T-helper 17 cell (primary cell): Measurements from ENCODE around the gene IGF2R. TPM values are rescaled to one million over a fixed set of nuclear protein-coding genes. Genes with fewer than 3 reads are reported as not detected.
"Not testable (repeated sequence)": the region's sequence is repeated elsewhere in the genome, so short reads cannot be mapped to it uniquely, and the experiment has no call there.

ENCODE experiments used
- ATAC-seq: fragments of 150-1000 bp; cut with Tn5 transposase; 2 replicates; pipeline ENCODE4 v1.10.0; 2021; ENCODE audit warnings: mild to moderate bottlenecking, moderate library complexity
- DNase-seq, 3 donors: peaks; one replicate each; pipeline versions ENCODE4 v3.0.0 to v3.0.0-alpha.2; 2020 to 2021
- H3K9me3 ChIP-seq: one replicate; pipeline ENCODE4 v1.7.0; 2013; ENCODE audit warnings: low read length, mild to moderate bottlenecking; ENCODE audit not compliant: control insufficient read depth, poor library complexity, severe bottlenecking
- H3K27ac Mint-ChIP-seq: one replicate; pipeline ENCODE4 v1.8.0; 2022; ENCODE audit warnings: mild to moderate bottlenecking, moderate library complexity, mixed read lengths
- H3K27me3 Mint-ChIP-seq: one replicate; pipeline ENCODE4 v1.8.0; 2022; ENCODE audit warnings: mixed read lengths
- H3K36me3 Mint-ChIP-seq: one replicate; pipeline ENCODE4 v1.8.0; 2022; ENCODE audit warnings: low read depth, mixed read lengths
- H3K4me1 Mint-ChIP-seq: one replicate; pipeline ENCODE4 v1.8.0; 2022; ENCODE audit warnings: mild to moderate bottlenecking, mixed read lengths
- H3K4me3 Mint-ChIP-seq: one replicate; pipeline ENCODE4 v1.8.0; 2022; ENCODE audit warnings: mild to moderate bottlenecking, moderate library complexity, mixed read lengths
- total RNA-seq, 4 donors: library from RNA in 2 of 4; stranded (reverse) in 2 of 4; gene quantifications; one replicate each; pipeline ENCODE4 v1.2.3 and lab custom pipeline; 2022 to 2026

Gene IGF2R
- total RNA-seq, 2 donors from 2014 or later: 56.7 to 59.5 TPM

- ATAC-seq: no peak
- H3K4me3 Mint-ChIP-seq: no peak overlapping the region
- no peak for DNase-seq
- H3K27me3 Mint-ChIP-seq: peaks cover 14% of the 10 kb centered on the region
- H3K36me3 Mint-ChIP-seq: peaks cover 3% of the 10 kb centered on the region
- H3K27ac Mint-ChIP-seq: peak overlapping the region; percentile 16
- H3K9me3 ChIP-seq: no peaks in the 10 kb centered on the region
- H3K4me1 Mint-ChIP-seq: peaks cover 19% of the 10 kb centered on the region
Measured at GRCh38 chr6:160133441-160134336, 164.8 kb downstream of the IGF2R start.

- H3K36me3 Mint-ChIP-seq: not testable (repeated sequence)
Measured at GRCh38 chr6:160134337-160134751, 165.5 kb downstream of the IGF2R start.

DNA sequence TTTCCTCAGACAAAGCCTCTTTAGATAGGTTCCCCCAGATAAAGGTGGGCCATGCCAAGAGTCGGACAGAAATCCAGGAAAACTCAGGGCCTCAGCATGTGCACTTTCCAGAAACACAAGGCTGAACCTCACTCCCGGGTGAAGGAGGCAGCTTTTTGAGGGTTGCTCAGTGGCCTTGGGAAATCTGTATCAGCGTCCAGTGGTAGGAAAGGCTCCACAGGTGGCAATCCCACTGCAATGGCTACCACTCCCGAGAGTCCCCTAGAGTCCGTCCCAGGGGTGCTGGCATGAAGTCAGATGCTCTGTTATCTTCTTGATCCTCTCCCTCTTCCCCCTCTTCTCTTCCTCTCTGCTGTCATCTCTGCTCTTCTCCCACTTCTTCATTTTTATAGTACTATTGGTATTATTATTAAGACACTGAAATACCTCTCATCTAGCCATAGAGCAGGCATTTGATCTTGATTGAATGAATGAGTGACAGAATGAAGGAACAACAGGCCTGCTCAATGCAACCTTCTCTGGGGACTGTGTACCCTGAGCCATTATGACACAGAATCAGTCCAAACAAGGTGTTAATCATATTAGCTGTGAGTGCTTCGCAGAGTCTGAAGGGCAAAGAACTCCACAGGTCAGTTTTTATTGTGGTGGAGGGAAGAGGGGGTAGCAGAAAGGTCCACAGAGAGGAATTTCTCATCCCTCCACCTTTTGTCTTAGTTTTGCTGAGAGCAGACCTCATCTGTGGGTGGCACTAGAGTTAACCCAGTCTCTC, 166.1 kb downstream of the IGF2R start:
- peaks cover 16% of the 10 kb centered on the region for H3K4me1 Mint-ChIP-seq
- H3K27me3 Mint-ChIP-seq: peaks cover 14% of the 10 kb centered on the region
- ATAC-seq: no peak
- no peak overlapping the region for H3K4me3 Mint-ChIP-seq
- H3K27ac Mint-ChIP-seq: peak overlapping the region; percentile 24
- DNase-seq: no peak
- H3K36me3 Mint-ChIP-seq: peaks cover 3% of the 10 kb centered on the region
- H3K9me3 ChIP-seq: no peaks in the 10 kb centered on the region

More at GRCh38 chr6:160134337-160134751, 165.5 kb downstream of the IGF2R start:
- not testable (repeated sequence) for H3K9me3 ChIP-seq, DNase-seq, H3K27ac Mint-ChIP-seq, H3K4me3 Mint-ChIP-seq, ATAC-seq
- peaks cover 14% of the 10 kb centered on the region for H3K27me3 Mint-ChIP-seq
- H3K4me1 Mint-ChIP-seq: peaks cover 16% of the 10 kb centered on the region

DNA sequence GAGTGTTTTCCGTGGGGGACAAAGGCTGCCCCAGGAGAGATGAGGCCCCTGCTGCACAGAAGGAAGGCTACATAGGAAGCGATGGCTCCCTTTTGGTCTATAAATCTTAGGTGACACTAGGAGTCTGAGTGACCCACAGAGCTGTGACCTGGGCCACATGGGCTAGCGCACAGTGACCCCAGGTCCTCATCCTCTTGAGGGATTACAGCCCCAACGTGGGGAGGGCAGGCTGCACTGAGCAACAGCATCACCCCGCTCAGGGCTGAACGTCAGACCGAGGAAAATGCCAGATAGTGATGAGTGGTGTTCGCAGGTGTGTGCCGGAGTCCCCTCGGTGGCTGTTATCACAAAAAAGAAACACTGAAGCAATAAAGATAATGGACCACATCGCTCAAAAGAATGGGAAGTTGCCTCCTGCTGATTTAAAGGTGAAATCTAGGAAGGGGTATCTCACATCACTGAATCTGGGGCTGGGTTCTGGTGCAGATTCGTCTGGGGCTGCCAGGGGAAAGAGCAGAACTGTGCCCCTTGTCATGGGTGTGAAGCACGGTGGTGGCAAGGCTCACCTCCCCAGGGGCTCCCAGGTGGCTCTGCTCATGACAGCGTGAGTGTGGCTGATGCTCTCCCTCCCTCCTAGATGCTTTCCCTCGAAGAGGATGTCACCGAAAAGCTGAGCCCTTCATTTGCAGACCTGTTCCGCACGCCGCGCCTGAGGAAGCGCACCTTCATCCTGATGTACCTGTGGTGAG, 167.2 kb downstream of the IGF2R start:
- H3K36me3 Mint-ChIP-seq: peaks cover 3% of the 10 kb centered on the region

DNA sequence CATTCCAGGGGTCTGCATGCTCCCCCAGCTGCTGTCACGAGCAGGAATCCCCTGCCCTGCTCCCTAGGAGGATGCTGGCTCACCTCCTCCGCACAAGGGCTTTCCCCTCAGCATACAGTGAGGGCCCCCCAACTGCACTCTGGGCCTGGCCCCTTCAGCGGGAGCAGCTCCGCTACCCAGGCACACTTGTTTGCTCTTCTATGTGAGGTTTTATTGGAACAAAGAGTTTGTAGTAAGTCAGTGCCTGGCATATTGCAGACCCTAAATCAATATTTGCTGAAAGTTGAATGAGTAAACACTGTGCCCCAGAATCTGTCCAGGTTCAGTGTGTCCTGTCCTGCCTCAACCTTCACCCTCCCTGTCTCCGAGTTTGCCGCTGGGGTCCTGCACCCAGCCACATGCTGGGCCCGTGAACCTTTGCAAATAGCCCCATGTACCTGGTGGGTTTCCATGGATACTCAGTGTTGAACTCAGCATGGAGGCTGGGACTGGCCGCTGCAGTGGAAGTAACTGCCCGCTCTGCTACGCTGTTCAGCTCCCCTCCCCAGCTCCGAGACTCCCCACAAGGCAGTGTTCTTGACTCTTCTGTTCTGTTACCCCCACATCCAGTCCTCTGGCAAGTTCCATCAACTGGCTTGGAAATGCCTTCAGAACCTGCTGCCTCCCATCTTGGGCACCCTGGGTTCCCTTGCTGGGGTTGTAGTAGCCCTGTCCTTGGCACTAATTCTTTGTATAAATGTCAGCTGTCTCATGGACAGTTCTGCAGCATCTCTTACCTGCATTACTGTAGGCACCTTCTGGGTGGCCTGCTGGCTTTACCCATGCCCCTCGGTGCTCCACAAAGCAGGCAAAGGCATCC, 168.5 kb downstream of the IGF2R start:
- Mint-ChIP-seq H3K27ac (peak overlapping the region; percentile 54), H3K4me3 (no peak overlapping the region), H3K4me1 (peaks cover 7% of the 10 kb centered on the region), H3K27me3 (peaks cover 12% of the 10 kb centered on the region), H3K36me3 (peaks cover 3% of the 10 kb centered on the region)
- DNase-seq: no peak
- H3K9me3 ChIP-seq: no peaks in the 10 kb centered on the region
- no peak for ATAC-seq

More for the DNA sequence above, 167.2 kb downstream of the IGF2R start:
- no peak overlapping the region for H3K27ac Mint-ChIP-seq
- peaks cover 7% of the 10 kb centered on the region for H3K4me1 Mint-ChIP-seq
- ATAC-seq: no peak
- H3K9me3 ChIP-seq: no peaks in the 10 kb centered on the region
- no peak overlapping the region for H3K4me3 Mint-ChIP-seq
- DNase-seq: no peak
- H3K27me3 Mint-ChIP-seq: peaks cover 7% of the 10 kb centered on the region

GRCh38 chr6:160137989-160138835, 169.3 kb downstream of the IGF2R start:
- Mint-ChIP-seq H3K4me1 (peaks cover 7% of the 10 kb centered on the region), H3K4me3 (no peak overlapping the region), H3K27ac (peak overlapping the region; percentile 54), H3K27me3 (peaks cover 10% of the 10 kb centered on the region), H3K36me3 (peaks cover 3% of the 10 kb centered on the region)
- H3K9me3 ChIP-seq: no peaks in the 10 kb centered on the region
- ATAC-seq (peak; percentile 68), DNase-seq (peak; percentile 38 to 53 (median 44))

- Mint-ChIP-seq H3K27me3 (peaks cover 10% of the 10 kb centered on the region), H3K4me1 (peaks cover 7% of the 10 kb centered on the region), H3K36me3 (peaks cover 3% of the 10 kb centered on the region), H3K4me3 (no peak overlapping the region), H3K27ac (peak overlapping the region; percentile 54)
- ATAC-seq (no peak), DNase-seq (no peak)
- no peaks in the 10 kb centered on the region for H3K9me3 ChIP-seq
Measured at GRCh38 chr6:160138839-160139419, 170.0 kb downstream of the IGF2R start.

- H3K4me1 Mint-ChIP-seq: peaks cover 7% of the 10 kb centered on the region
- no peaks in the 10 kb centered on the region for H3K9me3 ChIP-seq
- ATAC-seq: no peak
- H3K36me3 Mint-ChIP-seq: peaks cover 3% of the 10 kb centered on the region
- H3K27me3 Mint-ChIP-seq: peaks cover 10% of the 10 kb centered on the region
- no peak for DNase-seq
- no peak overlapping the region for H3K4me3 Mint-ChIP-seq
- H3K27ac Mint-ChIP-seq: no peak overlapping the region
Measured at GRCh38 chr6:160139420-160139851, 170.6 kb downstream of the IGF2R start.

DNA sequence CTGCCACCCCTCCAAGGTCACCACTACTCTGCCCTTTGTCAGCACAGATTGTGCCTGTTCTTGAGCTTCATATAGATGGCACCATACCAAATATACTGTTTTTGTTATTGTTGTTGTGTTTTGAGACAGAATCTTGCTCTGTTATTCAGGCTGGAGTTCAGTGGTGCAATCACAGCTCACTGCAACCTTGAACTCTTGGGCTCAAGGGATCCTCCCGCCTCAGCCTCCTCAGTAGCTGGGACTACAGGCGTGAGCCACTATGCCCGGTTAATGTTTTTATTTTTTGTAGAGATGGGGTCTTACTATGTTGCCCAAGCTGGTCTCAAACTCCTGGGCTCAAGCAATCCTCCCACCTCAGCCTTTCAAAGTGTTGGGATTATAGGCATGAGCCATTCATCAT, 171.6 kb downstream of the IGF2R start:
- not testable (repeated sequence) for H3K4me1 Mint-ChIP-seq, H3K36me3 Mint-ChIP-seq, H3K9me3 ChIP-seq, H3K4me3 Mint-ChIP-seq, ATAC-seq, DNase-seq, H3K27ac Mint-ChIP-seq
- H3K27me3 Mint-ChIP-seq: peaks cover 10% of the 10 kb centered on the region

GRCh38 chr6:160141001-160141726, 172.3 kb downstream of the IGF2R start:
- Mint-ChIP-seq H3K4me1 (peaks cover 7% of the 10 kb centered on the region), H3K36me3 (peaks cover 3% of the 10 kb centered on the region), H3K4me3 (no peak overlapping the region), H3K27ac (no peak overlapping the region), H3K27me3 (peaks cover 10% of the 10 kb centered on the region)
- ATAC-seq: no peak
- H3K9me3 ChIP-seq: no peaks in the 10 kb centered on the region
- DNase-seq: no peak
